B cell (primary cell): ENCODE results near the gene ARHGAP15. TPM values are rescaled to one million over a fixed set of nuclear protein-coding genes. Genes with fewer than 3 reads are reported as not detected.

Experiments used
- ATAC-seq: fragments of 200-7000 bp; cut with Tn5 transposase; one replicate; pipeline ENCODE4 v1.10.0; 2021; ENCODE audit warnings: low read depth, mild to moderate bottlenecking, moderate number of reproducible peaks, moderate library complexity
- CTCF ChIA-PET: fragments of 350-600 bp; sonication (Branson Sonifier 250); formaldehyde crosslinking; loops from one replicate; lab custom pipeline; 2021; ENCODE audit warnings: antibody characterized with exemption, inconsistent platforms; lab: Charles Lee
- POLR2A ChIA-PET: fragments of 350-600 bp; sonication (Branson Sonifier 250); formaldehyde crosslinking; loops from one replicate; lab custom pipeline; 2021; ENCODE audit warnings: antibody characterized with exemption; lab: Charles Lee
- DNase-seq: peaks from one replicate; pipeline ENCODE4 v3.0.0; 2013
- H2AFZ ChIP-seq: 2 replicates; pipeline ENCODE4 v1.6.1; 2012; ENCODE audit warnings: mild to moderate bottlenecking, low read depth, low read length; ENCODE audit not compliant: insufficient read depth, poor library complexity, severe bottlenecking
- H3K27ac ChIP-seq, 2 donors: 1 replicate in 1 of 2; 2 replicates in 1 of 2; pipeline ENCODE4 v1.5.1; 2012 to 2013; ENCODE audit warnings: low read length in 2 of 2, mild to moderate bottlenecking in 2 of 2, moderate library complexity in 1 of 2
- H3K27me3 ChIP-seq, 4 experiments: fragments of 200-600 bp in 1 of 4; sonication (generic) in 1 of 4; replicated peaks in 1 of 4; 1 replicate in 2 of 4; 2 replicates in 2 of 4; pipeline versions ENCODE4 v1.6.1 to v1.7.0; 2013 to 2016; ENCODE audit warnings: low read length in 3 of 4, mild to moderate bottlenecking in 2 of 4, mixed read lengths in 1 of 4, moderate library complexity in 1 of 4; ENCODE audit not compliant: insufficient read depth in 4 of 4, control insufficient read depth in 3 of 4; ENCODE audit errors: control extremely low read depth in 1 of 4
- H3K36me3 ChIP-seq, 2 experiments: replicated peaks in 1 of 2; 1 replicate in 1 of 2; 2 replicates in 1 of 2; pipeline versions ENCODE4 v1.6.1 to v1.7.1; 2013; ENCODE audit warnings: low read length in 1 of 2; ENCODE audit not compliant: insufficient read depth in 2 of 2, control insufficient read depth in 1 of 2; ENCODE audit errors: control extremely low read depth in 1 of 2, extremely low read depth in 1 of 2
- H3K4me1 ChIP-seq, 2 donors: fragments of 200-600 bp in 1 of 2; sonication (generic) in 1 of 2; 1 replicate in 1 of 2; 2 replicates in 1 of 2; pipeline versions ENCODE4 v1.5.1 to v1.6.1; 2013 to 2017; ENCODE audit warnings: low read length in 2 of 2; ENCODE audit not compliant: control insufficient read depth in 2 of 2, insufficient read depth in 2 of 2
- H3K4me2 ChIP-seq: replicated peaks from 2 replicates; pipeline ENCODE3; 2012; ENCODE audit warnings: mild to moderate bottlenecking, low read depth, low read length; ENCODE audit not compliant: poor library complexity, severe bottlenecking
- H3K4me3 ChIP-seq, 5 experiments: fragments of 200-600 bp in 1 of 5; sonication (generic) in 1 of 5; 1 replicate in 3 of 5; 2 replicates in 2 of 5; pipeline versions ENCODE4 v1.5.1 to v1.7.0; 2011 to 2016; ENCODE audit warnings: low read length in 4 of 5, mild to moderate bottlenecking in 4 of 5, low read depth in 2 of 5, control low read depth in 1 of 5, moderate library complexity in 1 of 5; ENCODE audit not compliant: insufficient read depth in 1 of 5; ENCODE audit errors: control extremely low read depth in 1 of 5, extremely low read depth in 1 of 5
- H3K79me2 ChIP-seq: fragments of 200-600 bp; sonication (generic); one replicate; pipeline ENCODE4 v1.6.0; 2016; ENCODE audit warnings: low read length; ENCODE audit not compliant: control insufficient read depth, insufficient read depth
- H3K9ac ChIP-seq: fragments of 200-600 bp; sonication (generic); 2 replicates; pipeline ENCODE4 v1.6.1; 2017; ENCODE audit warnings: mild to moderate bottlenecking, low read length, moderate library complexity
- H3K9me3 ChIP-seq, 3 donors: one replicate each; pipeline versions ENCODE4 v1.6.1 to v1.7.1; 2013; ENCODE audit warnings: low read length in 2 of 3; ENCODE audit not compliant: control insufficient read depth in 2 of 3, insufficient read depth in 1 of 3; ENCODE audit errors: control extremely low read depth in 1 of 3
- H4K20me1 ChIP-seq: 2 replicates; pipeline ENCODE4 v1.6.0; 2012; ENCODE audit warnings: mild to moderate bottlenecking, low read length; ENCODE audit not compliant: insufficient read depth, control insufficient read depth, poor library complexity, severe bottlenecking
- H3K27ac Mint-ChIP-seq: one replicate; pipeline ENCODE4 v1.8.0; 2021; ENCODE audit warnings: mixed read lengths
- H3K27me3 Mint-ChIP-seq: one replicate; pipeline ENCODE4 v1.8.0; 2021; ENCODE audit warnings: mixed read lengths
- H3K4me1 Mint-ChIP-seq: one replicate; pipeline ENCODE4 v1.8.0; 2021; ENCODE audit warnings: mixed read lengths
- H3K4me3 Mint-ChIP-seq: one replicate; pipeline ENCODE4 v1.8.0; 2021; ENCODE audit warnings: mixed read lengths
- H3K9me3 Mint-ChIP-seq: one replicate; pipeline ENCODE4 v1.8.0; 2022; ENCODE audit warnings: mixed read lengths; ENCODE audit not compliant: insufficient read depth
- CTCF ChIP-seq: fragments of 200-600 bp; IDR thresholded peaks from one replicate; pipeline ENCODE4 v1.8.0; 2022; ENCODE audit warnings: antibody characterized with exemption, mild to moderate bottlenecking
- EZH2 ChIP-seq: IDR thresholded peaks from 2 replicates; pipeline ENCODE4 v1.6.1; 2012; ENCODE audit warnings: borderline replicate concordance, low read depth, mild to moderate bottlenecking, moderate library complexity, low read length; ENCODE audit not compliant: insufficient read depth, poor library complexity, severe bottlenecking
- WGBS: methylation state at CpG from one replicate; pipeline ENCODE4 v1.1.5; 2013; ENCODE audit warnings: missing lambda C conversion rate; ENCODE audit not compliant: insufficient coverage; 5-methylcytosine and 5-hydroxymethylcytosine counted together
- intact Hi-C: fragments of 100-400 bp; cut with micrococcal nuclease; formaldehyde crosslinking; loops from one replicate; pipeline ENCODE4 v1.10.0; 2022
- polyA plus RNA-seq: library from polyadenylated mRNA; depleted of rRNA; stranded (reverse); fragments of >200 nt; gene quantifications from 2 replicates; pipeline ENCODE4 v1.2.3, GENCODE V29; 2012
- total RNA-seq, 2 donors: library from RNA; stranded (reverse); fragments of 120-200 nt in 1 of 2; gene quantifications; 1 replicate in 1 of 2; 2 replicates in 1 of 2; pipeline versions ENCODE4 v1.2.3 to v1.2.4, GENCODE V29; 2013 to 2022

The ARHGAP15 gene
- total and polyA plus RNA-seq, 2 donors (not counting 1 experiment from before 2014, with no cell fraction given), result 58.6 to 187 TPM

DNA sequence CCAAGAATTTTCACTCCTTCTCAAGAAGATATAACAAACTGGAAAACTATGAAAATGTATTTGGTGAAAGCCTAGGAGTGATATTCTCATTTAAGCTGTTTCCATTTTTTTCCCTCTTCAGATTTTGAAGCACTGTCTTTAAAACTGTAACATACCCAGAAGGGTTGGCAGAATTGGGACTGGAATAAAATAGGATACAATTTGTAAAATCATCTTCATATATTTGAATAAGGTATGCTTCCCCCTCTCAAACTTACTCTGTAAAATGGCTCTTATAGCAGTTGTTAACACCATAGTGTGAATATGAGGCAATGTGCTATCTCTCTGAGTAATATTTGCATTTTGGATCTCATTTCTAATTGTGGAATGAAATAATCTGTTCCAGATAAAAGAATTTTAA is 676.4 kb downstream of the ARHGAP15 start:
- no peak overlapping the region for H3K4me3 Mint-ChIP-seq
- TF ChIP-seq EZH2 (no peak), CTCF (no peak)
- no peak for ATAC-seq
- H3K79me2 ChIP-seq, result no peaks in the 10 kb centered on the region
- no peaks in the 10 kb centered on the region for H3K9me3 Mint-ChIP-seq
- H3K27ac Mint-ChIP-seq, result no peak overlapping the region
- peaks cover 0 to 1% (median 0%) of the 10 kb centered on the region in 3 donors for H3K9me3 ChIP-seq
- H3K27me3 ChIP-seq, result no peaks in the 10 kb centered on the region
- ChIA-PET POLR2A (no interaction called here), CTCF (no interaction called here)
- H3K4me3 ChIP-seq, result no peak overlapping the region
- no peak overlapping the region for H3K27ac ChIP-seq
- no peak overlapping the region for H3K4me2 ChIP-seq
- H3K4me1 Mint-ChIP-seq, result peaks cover 10% of the 10 kb centered on the region
- no peaks in the 10 kb centered on the region for H3K27me3 Mint-ChIP-seq
- H4K20me1 ChIP-seq, result no peaks in the 10 kb centered on the region
- DNase-seq, result no peak
- no peak overlapping the region for H2AFZ ChIP-seq
- intact Hi-C loops, result no loop called here
- no peaks in the 10 kb centered on the region for H3K36me3 ChIP-seq
- no peaks in the 10 kb centered on the region for H3K4me1 ChIP-seq
- no peak overlapping the region for H3K9ac ChIP-seq

DNA sequence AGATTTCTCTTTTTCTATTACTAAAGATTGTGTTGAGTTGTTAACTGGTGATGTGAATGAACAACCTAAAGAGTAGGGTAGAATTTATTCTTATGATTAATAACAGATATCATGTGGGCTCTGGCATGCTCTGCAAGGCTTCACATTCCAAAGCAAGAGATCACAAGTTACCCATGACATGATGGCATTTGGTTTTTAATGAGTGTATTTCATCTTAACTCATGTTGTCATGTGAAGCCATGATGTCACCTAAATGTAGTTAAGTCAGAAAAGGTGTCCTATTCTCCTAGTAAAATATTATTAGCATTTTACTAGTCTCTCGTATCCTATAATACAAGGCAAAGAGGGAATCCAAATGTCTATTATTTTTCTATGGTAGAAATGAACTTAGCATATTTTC is 678.0 kb downstream of the ARHGAP15 start:
- TF ChIP-seq EZH2 (no peak), CTCF (no peak)
- POLR2A ChIA-PET, result interaction anchor here (0.6 kb wide), 1 partner anchor 12 kb away, joined by 4 read pairs; no protein-coding TSS in a partner anchor

More for the DNA sequence above, 678.0 kb downstream of the ARHGAP15 start:
- no peaks in the 10 kb centered on the region for H3K9me3 Mint-ChIP-seq
- no CpG with 5 or more reads among the region's 1 CpG for WGBS
- DNase-seq (no peak), ATAC-seq (no peak)
- Histone ChIP-seq H4K20me1 (no peaks in the 10 kb centered on the region), H2AFZ (no peak overlapping the region), H3K4me2 (no peak overlapping the region), H3K9me3 (peaks cover 0 to 1% (median 0%) of the 10 kb centered on the region in 3 donors), H3K27me3 (no peaks in the 10 kb centered on the region), H3K27ac (no peak overlapping the region), H3K36me3 (no peaks in the 10 kb centered on the region), H3K9ac (no peak overlapping the region), H3K79me2 (no peaks in the 10 kb centered on the region), H3K4me3 (no peak overlapping the region), H3K4me1 (no peaks in the 10 kb centered on the region)
- H3K4me1 Mint-ChIP-seq, result peaks cover 10% of the 10 kb centered on the region
- H3K27me3 Mint-ChIP-seq, result no peaks in the 10 kb centered on the region
- no peak overlapping the region for H3K4me3 Mint-ChIP-seq
- intact Hi-C loops, result no loop called here
- H3K27ac Mint-ChIP-seq, result no peak overlapping the region
- CTCF ChIA-PET, result no interaction called here
